ENCODE results near the gene JARID2. TPM values are rescaled to one million over a fixed set of nuclear protein-coding genes. Genes with fewer than 3 reads are reported as not detected.

The JARID2 gene
- total RNA-seq, 1 experiment from 2014 or later: 180 TPM

DNA sequence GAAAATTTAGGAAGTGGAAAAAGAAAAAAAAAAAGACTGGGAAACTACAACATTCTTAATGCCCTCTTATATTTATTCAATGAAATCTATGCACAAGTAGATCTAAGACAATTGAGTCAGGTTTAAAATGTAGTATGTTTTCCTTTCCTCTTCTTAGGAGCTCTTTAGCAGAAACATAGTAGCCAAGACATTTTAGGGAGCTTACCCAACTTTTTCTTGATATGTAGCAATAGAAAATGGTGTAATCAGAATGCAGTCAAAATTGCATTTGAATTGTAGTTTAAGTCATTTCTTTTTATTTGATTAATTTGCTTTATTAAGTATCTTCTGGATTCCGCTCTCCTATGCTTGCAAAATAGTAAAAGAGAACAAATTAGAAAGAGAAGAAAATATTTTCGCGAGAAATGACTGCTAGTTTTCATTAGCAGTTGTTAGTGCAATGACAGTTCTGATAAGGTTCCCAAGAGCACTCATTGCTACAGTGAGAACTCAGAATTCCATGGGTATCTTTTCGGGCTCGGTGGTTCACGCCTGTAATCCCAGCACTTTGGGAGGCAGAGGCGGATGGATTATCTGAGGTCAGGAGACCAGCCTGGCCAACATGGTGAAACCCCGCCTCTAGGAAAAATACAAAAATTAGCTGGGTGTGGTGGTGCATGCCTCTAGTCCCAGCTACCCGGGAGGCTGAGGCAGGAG, 52.2 kb downstream of the JARID2 start (continued):
- TF ChIP-seq, protein P1, sequence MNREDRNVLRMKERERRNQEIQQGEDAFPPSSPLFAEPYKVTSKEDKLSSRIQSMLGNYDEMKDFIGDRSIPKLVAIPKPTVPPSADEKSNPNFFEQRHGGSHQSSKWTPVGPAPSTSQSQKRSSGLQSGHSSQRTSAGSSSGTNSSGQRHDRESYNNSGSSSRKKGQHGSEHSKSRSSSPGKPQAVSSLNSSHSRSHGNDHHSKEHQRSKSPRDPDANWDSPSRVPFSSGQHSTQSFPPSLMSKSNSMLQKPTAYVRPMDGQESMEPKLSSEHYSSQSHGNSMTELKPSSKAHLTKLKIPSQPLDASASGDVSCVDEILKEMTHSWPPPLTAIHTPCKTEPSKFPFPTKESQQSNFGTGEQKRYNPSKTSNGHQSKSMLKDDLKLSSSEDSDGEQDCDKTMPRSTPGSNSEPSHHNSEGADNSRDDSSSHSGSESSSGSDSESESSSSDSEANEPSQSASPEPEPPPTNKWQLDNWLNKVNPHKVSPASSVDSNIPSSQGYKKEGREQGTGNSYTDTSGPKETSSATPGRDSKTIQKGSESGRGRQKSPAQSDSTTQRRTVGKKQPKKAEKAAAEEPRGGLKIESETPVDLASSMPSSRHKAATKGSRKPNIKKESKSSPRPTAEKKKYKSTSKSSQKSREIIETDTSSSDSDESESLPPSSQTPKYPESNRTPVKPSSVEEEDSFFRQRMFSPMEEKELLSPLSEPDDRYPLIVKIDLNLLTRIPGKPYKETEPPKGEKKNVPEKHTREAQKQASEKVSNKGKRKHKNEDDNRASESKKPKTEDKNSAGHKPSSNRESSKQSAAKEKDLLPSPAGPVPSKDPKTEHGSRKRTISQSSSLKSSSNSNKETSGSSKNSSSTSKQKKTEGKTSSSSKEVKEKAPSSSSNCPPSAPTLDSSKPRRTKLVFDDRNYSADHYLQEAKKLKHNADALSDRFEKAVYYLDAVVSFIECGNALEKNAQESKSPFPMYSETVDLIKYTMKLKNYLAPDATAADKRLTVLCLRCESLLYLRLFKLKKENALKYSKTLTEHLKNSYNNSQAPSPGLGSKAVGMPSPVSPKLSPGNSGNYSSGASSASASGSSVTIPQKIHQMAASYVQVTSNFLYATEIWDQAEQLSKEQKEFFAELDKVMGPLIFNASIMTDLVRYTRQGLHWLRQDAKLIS (CRISPR knock-in tag; IDR thresholded peaks at IDR 0.05; ENCODE audit: borderline replicate concordance): no peak
- TF ChIP-seq, protein P2, sequence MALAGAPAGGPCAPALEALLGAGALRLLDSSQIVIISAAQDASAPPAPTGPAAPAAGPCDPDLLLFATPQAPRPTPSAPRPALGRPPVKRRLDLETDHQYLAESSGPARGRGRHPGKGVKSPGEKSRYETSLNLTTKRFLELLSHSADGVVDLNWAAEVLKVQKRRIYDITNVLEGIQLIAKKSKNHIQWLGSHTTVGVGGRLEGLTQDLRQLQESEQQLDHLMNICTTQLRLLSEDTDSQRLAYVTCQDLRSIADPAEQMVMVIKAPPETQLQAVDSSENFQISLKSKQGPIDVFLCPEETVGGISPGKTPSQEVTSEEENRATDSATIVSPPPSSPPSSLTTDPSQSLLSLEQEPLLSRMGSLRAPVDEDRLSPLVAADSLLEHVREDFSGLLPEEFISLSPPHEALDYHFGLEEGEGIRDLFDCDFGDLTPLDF (CRISPR knock-in tag; IDR thresholded peaks at IDR 0.05): no peak
- TF ChIP-seq, protein P3, sequence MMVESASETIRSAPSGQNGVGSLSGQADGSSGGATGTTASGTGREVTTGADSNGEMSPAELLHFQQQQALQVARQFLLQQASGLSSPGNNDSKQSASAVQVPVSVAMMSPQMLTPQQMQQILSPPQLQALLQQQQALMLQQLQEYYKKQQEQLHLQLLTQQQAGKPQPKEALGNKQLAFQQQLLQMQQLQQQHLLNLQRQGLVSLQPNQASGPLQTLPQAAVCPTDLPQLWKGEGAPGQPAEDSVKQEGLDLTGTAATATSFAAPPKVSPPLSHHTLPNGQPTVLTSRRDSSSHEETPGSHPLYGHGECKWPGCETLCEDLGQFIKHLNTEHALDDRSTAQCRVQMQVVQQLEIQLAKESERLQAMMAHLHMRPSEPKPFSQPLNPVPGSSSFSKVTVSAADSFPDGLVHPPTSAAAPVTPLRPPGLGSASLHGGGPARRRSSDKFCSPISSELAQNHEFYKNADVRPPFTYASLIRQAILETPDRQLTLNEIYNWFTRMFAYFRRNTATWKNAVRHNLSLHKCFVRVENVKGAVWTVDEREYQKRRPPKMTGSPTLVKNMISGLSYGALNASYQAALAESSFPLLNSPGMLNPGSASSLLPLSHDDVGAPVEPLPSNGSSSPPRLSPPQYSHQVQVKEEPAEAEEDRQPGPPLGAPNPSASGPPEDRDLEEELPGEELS (CRISPR knock-in tag; IDR thresholded peaks at IDR 0.05): no peak
- TF ChIP-seq TEAD1 (CRISPR knock-in tag; IDR thresholded peaks at IDR 0.05): no peak
- no peak for TF ChIP-seq ZSCAN18 (CRISPR knock-in tag; IDR thresholded peaks at IDR 0.05)
- TF ChIP-seq ZNF232 (CRISPR knock-in tag; IDR thresholded peaks at IDR 0.05): no peak
- no peak for TF ChIP-seq PRRX2 (CRISPR knock-in tag; IDR thresholded peaks at IDR 0.05)
- TF ChIP-seq ERG (CRISPR knock-in tag; IDR thresholded peaks at IDR 0.05): no peak
- no peak for TF ChIP-seq CREM (CRISPR knock-in tag; IDR thresholded peaks at IDR 0.05)

- peak overlapping the region; percentile 2; the same call in 1 of the 2 replicates for H3K4me3 Mint-ChIP-seq
- peak overlapping the region; percentile 29 for H3K27ac Mint-ChIP-seq
- H3K36me3 Mint-ChIP-seq: 0 out of 2 replicates have a peak, but pooled peaks cover 5% of the 10 kb centered on the region
- no peaks in the 10 kb centered on the region for H3K9me3 Mint-ChIP-seq
- DNase-seq (ENCODE audit: low spot score): no peak
- ATAC-seq: no peak
- H3K4me1 Mint-ChIP-seq: peaks cover 84% of the 10 kb centered on the region
- POLR2A ChIA-PET: no interaction called here
- no peaks in the 10 kb centered on the region for H3K27me3 Mint-ChIP-seq (ENCODE audit: low read depth)
- CTCF ChIA-PET: interaction anchor here (0.6 kb wide), 1 partner anchor 24 kb away, joined by 3 read pairs; no protein-coding TSS in a partner anchor
- TF ChIP-seq NR1H2 (CRISPR knock-in tag; IDR thresholded peaks at IDR 0.05) (no peak), CBFB (CRISPR knock-in tag; IDR thresholded peaks at IDR 0.05; ENCODE audit: low read depth) (no peak), TCF7 (CRISPR knock-in tag; IDR thresholded peaks at IDR 0.05; ENCODE audit: low read depth) (no peak), NR3C1 (CRISPR knock-in tag; conservative IDR thresholded peaks at IDR 0.05; ENCODE audit: low read depth) (no peak), GRHL2 (CRISPR knock-in tag; IDR thresholded peaks at IDR 0.05; ENCODE audit: insufficient replicate concordance, severe bottlenecking) (no peak), PRRX2 (CRISPR knock-in tag; IDR thresholded peaks at IDR 0.05) (no peak), RORB (CRISPR knock-in tag; IDR thresholded peaks at IDR 0.05) (no peak), STAT6 (CRISPR knock-in tag; conservative IDR thresholded peaks at IDR 0.05; ENCODE audit: low read depth) (no peak), JUN (CRISPR knock-in tag; IDR thresholded peaks at IDR 0.05) (no peak), ATF2 (CRISPR knock-in tag; IDR thresholded peaks at IDR 0.05; ENCODE audit: borderline replicate concordance, low read depth) (no peak)
These were observed 53.7 kb downstream of the JARID2 start for GRCh38 chr6:15299430-15300131.

Measured in WTC11 (cell line).